K562 (cell line): ENCODE data around the gene ATXN7. TPM values are rescaled to one million over a fixed set of nuclear protein-coding genes. Genes with fewer than 3 reads are reported as not detected.

Experiments
- AFF1 ChIP-seq, 2 experiments: fragments of 450-650 bp; IDR thresholded peaks; 2 replicates each; pipeline ENCODE4 v1.6.1; 2018; ENCODE audit warnings: mild to moderate bottlenecking in 2 of 2, low read depth in 1 of 2; ENCODE audit not compliant: partially characterized antibody in 2 of 2
- E2F6 ChIP-seq, 2 experiments: IDR thresholded peaks; 2 replicates each; pipeline ENCODE4 v1.6.1; 2011; ENCODE audit warnings: borderline replicate concordance in 1 of 2, control low read depth in 1 of 2, low read depth in 1 of 2, low read length in 1 of 2, mild to moderate bottlenecking in 1 of 2, mixed read lengths in 1 of 2, moderate library complexity in 1 of 2; ENCODE audit not compliant: insufficient read depth in 1 of 2, insufficient read length in 1 of 2, poor library complexity in 1 of 2, severe bottlenecking in 1 of 2; ENCODE audit errors: extremely low read depth in 1 of 2
- GATAD2B ChIP-seq: fragments of 450-650 bp; IDR thresholded peaks from 2 replicates; pipeline ENCODE4 v1.6.1; 2017; ENCODE audit warnings: mild to moderate bottlenecking, borderline replicate concordance
- HDAC1 ChIP-seq, 2 experiments: fragments of 450-650 bp; IDR thresholded peaks; 2 replicates each; pipeline ENCODE4 v1.6.1; 2016 to 2017; ENCODE audit warnings: inconsistent platforms in 1 of 2, mild to moderate bottlenecking in 1 of 2, moderate library complexity in 1 of 2
- JUND ChIP-seq, 2 experiments: IDR thresholded peaks; 2 replicates in 1 of 2; 3 replicates in 1 of 2; pipeline ENCODE4 v1.6.1; 2011; ENCODE audit warnings: borderline replicate concordance in 2 of 2, low read depth in 2 of 2, low read length in 2 of 2, improper control_type of control experiment in 1 of 2, missing biosample characterization in 1 of 2, missing genetic modification characterization in 1 of 2, missing genetic modification reagents in 1 of 2
- L3MBTL2 ChIP-seq: fragments of 450-650 bp; IDR thresholded peaks from 2 replicates; pipeline ENCODE4 v1.6.1; 2016; ENCODE audit warnings: mild to moderate bottlenecking, moderate library complexity
- PHB2 ChIP-seq: fragments of 450-650 bp; IDR thresholded peaks from 2 replicates; pipeline ENCODE4 v1.6.1; 2017; ENCODE audit warnings: low read depth
- RAD51 ChIP-seq: fragments of 450-650 bp; IDR thresholded peaks from 2 replicates; pipeline ENCODE4 v1.7.1; 2016; ENCODE audit warnings: low read depth, mild to moderate bottlenecking, borderline replicate concordance
- TFE3 ChIP-seq: fragments of 450-650 bp; formaldehyde crosslinking; IDR thresholded peaks from 2 replicates; pipeline ENCODE4 v1.4.0; 2020; ENCODE audit warnings: mild to moderate bottlenecking, mixed read lengths
- USF1 ChIP-seq: sonication (generic); formaldehyde crosslinking; IDR thresholded peaks from 2 replicates; pipeline ENCODE4 v1.9.0; 2022; ENCODE audit warnings: mild to moderate bottlenecking, missing genetic modification reagents
- ZBTB17 ChIP-seq: fragments of 450-650 bp; formaldehyde crosslinking; IDR thresholded peaks from 2 replicates; pipeline ENCODE4 v1.4.0; 2020; ENCODE audit warnings: mild to moderate bottlenecking
- ZC3H4 ChIP-seq: sonication (generic); formaldehyde crosslinking; IDR thresholded peaks from 2 replicates; pipeline ENCODE4 v1.9.0; 2021; ENCODE audit warnings: missing genetic modification reagents, borderline replicate concordance
- ZNF592 ChIP-seq: fragments of 450-650 bp; IDR thresholded peaks from 2 replicates; pipeline ENCODE4 v1.6.1; 2017; ENCODE audit warnings: antibody characterized with exemption, mild to moderate bottlenecking
- polyA plus RNA-seq, 8 experiments: library from polyadenylated mRNA; depleted of rRNA in 4 of 8; stranded (reverse) in 5 of 8; unstranded in 3 of 8; fragments of >200 nt; fragmentation: Nextera tagmentation in 2 of 8; fragmentation: Illumina TruSeq in 1 of 8; extraction: Ambion mirVana in 2 of 8; extraction: Trizol in 1 of 8; gene quantifications; 2 replicates each; pipeline versions ENCODE4 v1.2.1 to v1.2.3, GENCODE V29; 2011 to 2014; ENCODE audit warnings: inconsistent platforms in 1 of 8, missing spikeins in 1 of 8
- total RNA-seq, 7 experiments: library from RNA; depleted of rRNA in 6 of 7; stranded (reverse); fragments of >200 nt in 6 of 7; fragmentation: Illumina TruSeq in 2 of 7; extraction: Trizol in 2 of 7; gene quantifications; 2 replicates each; pipeline versions ENCODE4 v1.2.1 to v1.2.3, GENCODE V29; 2011 to 2021; ENCODE audit warnings: low replicate concordance in 1 of 7

The ATXN7 gene
- total and polyA plus RNA-seq, 9 of the 15 experiments (the other 6 are each of a cell fraction or from before 2014, with no cell fraction given) = 0.41 to 9.2 (median 6.7) TPM

GRCh38 chr3:63960048-63960711, 96.5 kb downstream of the ATXN7 start (continued):
- TF ChIP-seq ZNF592 (peak; percentile 59; the same call in 1 of the 2 replicates), RAD51 (peak; percentile 93), ZBTB17 (CRISPR knock-in tag) (no peak), ZC3H4 (CRISPR knock-in tag) (no peak), E2F6 (IDR thresholded peaks at IDR 0.05; ENCODE audit: borderline replicate concordance in 1 of 2, extremely low read depth in 1 of 2, insufficient read depth in 1 of 2, insufficient read length in 1 of 2, low read depth in 1 of 2, low read length in 1 of 2, poor library complexity in 1 of 2, severe bottlenecking in 1 of 2) (peak in 1 of 2 experiments; percentile 46), JUND (IDR thresholded peaks at IDR 0.05; ENCODE audit: borderline replicate concordance, low read depth, low read length) (peak; percentile 25; the same call in 1 of the 2 replicates), JUND (tag; IDR thresholded peaks at IDR 0.05; ENCODE audit: borderline replicate concordance, low read depth, low read length) (peak; percentile 24; the same call in 1 of the 3 replicates), GATAD2B (no peak), USF1 (CRISPR knock-in tag) (peak; percentile 80), HDAC1 (IDR thresholded peaks at IDR 0.05) (peak in 1 of 2 experiments; percentile 54; a peak in 1 of 4 replicates), PHB2 (no peak), L3MBTL2 (peak; percentile 53; the same call in 1 of the 2 replicates), AFF1 (IDR thresholded peaks at IDR 0.05; ENCODE audit: low read depth in 1 of 2, partially characterized antibody in 2 of 2) (no peak), TFE3 (CRISPR knock-in tag) (peak; percentile 94)
